ENCODE data around the gene CFAP45. TPM values are rescaled to one million over a fixed set of nuclear protein-coding genes. Genes with fewer than 3 reads are reported as not detected.

Gene CFAP45
- polyA plus RNA-seq, 1 experiment: 0.56 TPM

GRCh38 chr1:159879977-159880376, 20.0 kb downstream of the CFAP45 start:
- Histone ChIP-seq H3K4me3 (ENCODE audit: low read depth, low read length) (no peak overlapping the region), H3K27me3 (ENCODE audit: control insufficient read depth, insufficient read depth, low read length) (no peaks in the 10 kb centered on the region), H3K36me3 (ENCODE audit: control insufficient read depth, insufficient read depth, low read length) (no peaks in the 10 kb centered on the region)
- no peak for TF ChIP-seq CTCF (IDR thresholded peaks at IDR 0.05; ENCODE audit: insufficient read depth, low read depth, low read length)
- ChIA-PET POLR2A (no interaction called here), CTCF (interaction anchor here (0.9 to 3.5 kb wide), 7 partner anchors 8 to 457 kb away, joined by 3 to 27 read pairs (median 4); no protein-coding TSS in a partner anchor)
- no peak for DNase-seq (ENCODE audit: low read depth)

- no peaks in the 10 kb centered on the region for H3K36me3 ChIP-seq (ENCODE audit: control insufficient read depth, insufficient read depth, low read length)
- TF ChIP-seq CTCF (IDR thresholded peaks at IDR 0.05; ENCODE audit: insufficient read depth, low read depth, low read length): no peak
- ChIA-PET POLR2A (no interaction called here), CTCF (interaction anchor here (0.7 to 3.5 kb wide), 4 partner anchors 9 to 81 kb away, joined by 3 to 18 read pairs (median 8); no protein-coding TSS in a partner anchor)
- no peak overlapping the region for H3K4me3 ChIP-seq (ENCODE audit: low read depth, low read length)
- H3K27me3 ChIP-seq (ENCODE audit: control insufficient read depth, insufficient read depth, low read length): no peaks in the 10 kb centered on the region
- DNase-seq (ENCODE audit: low read depth): no peak
Measured at GRCh38 chr1:159879136-159879535, 20.8 kb downstream of the CFAP45 start.

DNA sequence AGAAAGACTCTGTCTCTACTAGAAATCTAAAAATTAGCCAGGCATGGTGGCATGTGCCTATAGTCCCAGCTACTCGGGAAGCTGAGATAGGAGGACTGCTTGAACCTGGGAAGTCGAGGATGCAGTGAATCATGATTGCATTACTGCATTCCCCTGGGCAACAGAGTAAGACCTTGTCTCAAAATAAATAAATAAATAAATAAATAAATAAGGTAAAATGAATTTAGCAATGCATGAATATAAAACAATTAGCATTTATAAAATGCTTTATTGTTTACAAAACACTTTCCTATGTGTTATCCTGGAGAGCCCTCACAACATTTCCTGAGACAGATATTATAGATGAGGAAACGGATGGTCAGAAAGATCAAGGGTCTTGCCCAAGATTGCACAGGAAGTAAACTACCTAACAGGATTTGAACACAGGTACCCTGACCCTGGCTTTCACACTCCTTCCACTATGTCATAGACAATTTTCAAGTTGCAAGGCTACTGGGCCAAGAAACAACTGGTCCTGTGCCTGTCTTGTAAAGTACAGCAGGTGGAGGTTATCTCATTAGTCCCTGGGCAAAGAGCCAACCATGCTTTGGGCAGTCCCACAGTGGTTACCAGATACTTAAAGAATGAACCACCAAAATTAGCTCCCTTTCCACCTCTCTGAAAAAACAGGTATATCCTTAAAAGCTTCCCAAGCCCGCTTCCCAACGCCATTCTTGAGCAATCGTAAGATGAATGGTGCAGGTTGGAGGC, 22.1 kb downstream of the CFAP45 start:
- no peak for DNase-seq (ENCODE audit: low read depth)
- H3K27me3 ChIP-seq (ENCODE audit: control insufficient read depth, insufficient read depth, low read length): no peaks in the 10 kb centered on the region
- H3K36me3 ChIP-seq (ENCODE audit: control insufficient read depth, insufficient read depth, low read length): no peaks in the 10 kb centered on the region
- ChIA-PET CTCF (interaction anchor here (0.5 to 3.5 kb wide), 3 partner anchors 9 to 79 kb away, joined by 3 to 18 read pairs (median 11); no protein-coding TSS in a partner anchor), POLR2A (no interaction called here)
- no peak overlapping the region for H3K4me3 ChIP-seq (ENCODE audit: low read depth, low read length)
- TF ChIP-seq CTCF (IDR thresholded peaks at IDR 0.05; ENCODE audit: insufficient read depth, low read depth, low read length): no peak

- Histone ChIP-seq H3K4me3 (ENCODE audit: low read depth, low read length) (no peak overlapping the region), H3K36me3 (ENCODE audit: control insufficient read depth, insufficient read depth, low read length) (no peaks in the 10 kb centered on the region), H3K27me3 (ENCODE audit: control insufficient read depth, insufficient read depth, low read length) (no peaks in the 10 kb centered on the region)
- no peak for TF ChIP-seq CTCF (IDR thresholded peaks at IDR 0.05; ENCODE audit: insufficient read depth, low read depth, low read length)
- POLR2A ChIA-PET: no interaction called here
- CTCF ChIA-PET: interaction anchor here (0.8 to 1.6 kb wide), 8 partner anchors 8 to 134 kb away, joined by 3 to 6 read pairs (median 4); partner anchors contain the start of gene VSIG8
- DNase-seq (ENCODE audit: low read depth): no peak
Measured at GRCh38 chr1:159873530-159874143, 26.3 kb downstream of the CFAP45 start.

DNA sequence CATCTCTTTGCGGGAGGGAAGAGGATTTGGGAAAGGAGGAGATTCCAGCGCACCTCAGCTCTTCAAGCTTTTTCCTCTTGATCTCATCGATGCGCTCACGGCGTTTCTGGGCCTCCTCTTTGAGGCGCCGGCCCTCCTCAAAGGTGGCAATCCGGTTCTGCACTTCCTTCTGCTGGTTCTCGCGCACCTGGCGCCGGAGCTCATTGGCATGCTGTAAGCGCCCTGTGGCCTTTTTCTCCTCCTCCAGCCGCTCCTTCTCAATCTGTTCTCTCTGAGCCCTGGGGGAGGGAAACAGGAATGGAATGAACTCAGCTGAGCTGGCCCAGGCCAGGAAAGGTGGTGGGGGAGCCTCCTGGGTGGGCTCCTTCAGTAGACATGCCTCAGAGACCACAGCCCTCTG, 27.1 kb downstream of the CFAP45 start:
- ChIA-PET POLR2A (no interaction called here), CTCF (interaction anchor here (0.8 to 1.8 kb wide), 7 partner anchors 9 to 22 kb away, joined by 3 to 8 read pairs (median 5); no protein-coding TSS in a partner anchor)

More for the DNA sequence above, 27.1 kb downstream of the CFAP45 start:
- no peaks in the 10 kb centered on the region for H3K27me3 ChIP-seq (ENCODE audit: control insufficient read depth, insufficient read depth, low read length)
- no peak for DNase-seq (ENCODE audit: low read depth)
- H3K4me3 ChIP-seq (ENCODE audit: low read depth, low read length): no peak overlapping the region
- H3K36me3 ChIP-seq (ENCODE audit: control insufficient read depth, insufficient read depth, low read length): no peaks in the 10 kb centered on the region
- TF ChIP-seq CTCF (IDR thresholded peaks at IDR 0.05; ENCODE audit: insufficient read depth, low read depth, low read length): no peak

Measured in BJ (cell line).